Adipose tissue (tissue), 3 donors: Measurements from ENCODE around the gene BOC. TPM values are rescaled to one million over a fixed set of nuclear protein-coding genes. Genes with fewer than 3 reads are reported as not detected.

Experiments used
- H3K27ac ChIP-seq: one replicate; pipeline ENCODE4 v1.5.1; 2013; ENCODE audit warnings: low read depth, low read length
- WGBS, 3 donors: extraction: QIAGEN DNeasy Blood & Tissue Kit; methylation state at CpG; one replicate each; pipeline ENCODE4 v1.1.7; 2013; 5-methylcytosine and 5-hydroxymethylcytosine counted together
- polyA plus RNA-seq, 3 donors: library from polyadenylated mRNA; stranded (reverse); fragments of 200-250 nt; gene quantifications; one replicate each; pipeline ENCODE4 v1.2.3, GENCODE V29; 2013
- donor health status: healthy with polysubstance abuse.
- donor health status: Bipolar disorder and iron deficiency.
- donor health status: healthy.

BOC gene
- polyA plus RNA-seq, 3 donors: 8.9 to 32.3 (median 29.0) TPM

DNA sequence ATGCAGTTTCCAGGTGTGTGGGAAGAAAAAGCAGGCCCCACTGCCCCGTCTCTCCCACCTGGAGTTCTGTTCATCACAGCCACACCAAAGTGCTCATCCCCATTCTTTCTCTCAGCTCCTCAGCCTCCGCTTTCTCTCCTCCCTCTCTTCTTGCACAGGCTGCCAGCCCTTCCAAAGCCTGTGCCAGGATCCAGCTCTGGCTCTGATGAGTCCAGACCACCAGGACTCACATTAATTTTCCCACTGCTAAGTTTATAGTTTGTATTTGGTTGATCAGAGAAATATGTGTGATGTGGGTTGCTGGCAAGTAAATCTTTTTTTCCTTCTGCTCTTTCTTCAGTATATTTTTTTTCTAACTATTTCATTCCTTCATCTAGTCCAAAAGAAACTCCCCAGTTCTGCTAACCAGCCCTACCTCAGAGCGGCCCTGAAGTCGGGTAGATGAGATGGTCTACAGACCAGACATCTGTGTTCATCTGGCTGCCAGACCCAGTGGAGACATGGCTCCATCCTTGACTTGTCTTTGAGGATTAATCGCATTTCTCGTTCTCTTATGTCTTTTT lies 49.8 kb downstream of the BOC start:
- no peak overlapping the region for H3K27ac ChIP-seq
- WGBS, 3 donors: 54 to 83% (median 63%) methylated on average over 6 of the region's 6 CpGs

DNA sequence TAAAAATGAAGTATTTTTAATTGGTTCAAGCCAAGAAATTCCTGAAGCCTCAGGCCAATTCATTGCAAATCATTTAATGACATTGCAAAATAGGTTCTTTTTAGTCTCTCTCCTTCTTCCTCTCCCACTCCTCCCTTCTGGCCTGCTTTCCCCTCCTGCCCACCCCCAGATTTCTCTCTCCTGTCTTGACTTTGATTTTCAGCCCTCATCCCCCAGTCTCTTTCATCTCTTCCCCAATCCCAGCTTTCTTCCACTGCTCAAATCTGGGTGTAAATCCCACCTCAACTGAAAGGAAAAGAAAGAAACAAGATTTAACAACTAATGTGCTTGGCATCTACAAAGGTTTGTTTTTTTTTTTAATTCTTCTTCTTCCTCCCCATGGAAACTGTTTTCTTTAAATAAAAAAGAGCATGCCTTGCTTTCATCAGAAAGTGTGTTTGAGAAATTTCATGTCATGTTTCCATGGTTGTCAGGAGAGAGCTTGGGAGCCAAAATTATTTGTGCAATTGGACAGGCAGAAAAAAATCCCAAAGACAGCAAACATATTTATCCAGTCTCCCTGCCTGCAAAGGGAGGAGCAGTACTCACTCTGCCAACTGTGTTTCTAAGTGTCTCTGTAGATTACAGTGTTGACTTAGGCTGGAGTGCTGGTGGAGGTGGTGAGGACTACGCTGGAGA lies 50.4 kb downstream of the BOC start:
- WGBS, 3 donors: 32 to 66% (median 63%) methylated on average over 1 of the region's 1 CpG

DNA sequence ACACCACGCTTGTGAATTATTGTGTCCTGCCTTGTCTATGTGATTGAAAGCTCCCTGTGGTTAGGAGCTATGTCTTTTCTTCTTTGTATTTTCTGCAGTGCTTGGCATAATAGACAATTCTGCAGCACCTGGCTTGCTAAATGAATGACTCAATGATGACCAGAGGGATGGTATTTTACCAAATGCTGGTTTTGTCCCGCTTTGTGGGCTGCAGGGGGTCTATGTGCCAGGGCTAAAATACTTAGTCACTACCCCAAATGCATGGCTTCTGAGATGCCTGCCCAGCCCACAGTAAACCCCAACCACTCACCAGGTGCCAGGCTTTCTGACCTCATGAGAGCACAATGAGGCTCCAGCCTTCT lies 50.9 kb downstream of the BOC start:
- WGBS, 3 donors: 64 to 80% (median 74%) methylated on average over 2 of the region's 2 CpGs
- H3K27ac ChIP-seq: no peak overlapping the region

More for the DNA sequence above, 50.4 kb downstream of the BOC start:
- no peak overlapping the region for H3K27ac ChIP-seq

DNA sequence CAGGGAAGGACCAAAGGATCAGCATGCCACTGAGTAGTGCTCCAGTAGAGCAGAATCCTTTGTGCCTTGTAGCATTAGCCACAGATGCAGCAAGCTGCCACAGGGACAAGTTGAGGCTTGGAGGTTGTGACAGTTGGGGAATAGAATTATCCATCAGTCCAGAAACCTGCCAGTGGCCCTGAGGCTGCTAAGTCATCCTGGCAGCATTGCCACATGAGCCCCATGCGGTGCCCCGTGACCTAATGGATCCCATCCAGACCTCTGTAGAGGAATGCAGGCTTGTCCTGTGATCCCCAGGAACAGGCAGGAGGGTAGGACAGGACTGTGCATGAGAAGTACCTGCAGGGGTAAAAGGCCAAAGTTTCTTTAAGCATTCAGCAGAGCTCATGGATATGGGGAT lies 51.7 kb downstream of the BOC start:
- H3K27ac ChIP-seq: no peak overlapping the region
- WGBS, 3 donors: 79 to 100% (median 84%) methylated on average over 2 of the region's 2 CpGs

DNA sequence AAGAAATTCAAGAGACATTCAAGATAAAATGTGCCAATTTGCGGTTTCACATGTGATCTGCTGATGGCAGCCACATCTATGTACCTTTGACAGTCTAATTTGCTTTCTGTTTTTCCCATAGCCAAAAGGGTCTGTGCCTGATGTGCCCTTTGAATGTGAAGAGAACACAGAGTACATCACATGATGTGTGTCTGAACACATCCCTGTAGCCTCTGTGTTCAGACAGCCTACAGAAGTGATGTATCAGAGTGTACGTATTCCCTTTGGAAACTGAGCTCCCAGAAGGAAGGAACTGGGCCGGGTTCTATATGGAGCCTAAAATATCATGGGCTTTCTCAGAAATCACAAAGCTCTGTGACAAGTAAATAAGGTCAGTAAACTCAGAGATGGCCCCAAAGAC lies 52.4 kb downstream of the BOC start:
- WGBS, 3 donors: 67 to 88% (median 80%) methylated on average over 3 of the region's 3 CpGs
- H3K27ac ChIP-seq: no peak overlapping the region

DNA sequence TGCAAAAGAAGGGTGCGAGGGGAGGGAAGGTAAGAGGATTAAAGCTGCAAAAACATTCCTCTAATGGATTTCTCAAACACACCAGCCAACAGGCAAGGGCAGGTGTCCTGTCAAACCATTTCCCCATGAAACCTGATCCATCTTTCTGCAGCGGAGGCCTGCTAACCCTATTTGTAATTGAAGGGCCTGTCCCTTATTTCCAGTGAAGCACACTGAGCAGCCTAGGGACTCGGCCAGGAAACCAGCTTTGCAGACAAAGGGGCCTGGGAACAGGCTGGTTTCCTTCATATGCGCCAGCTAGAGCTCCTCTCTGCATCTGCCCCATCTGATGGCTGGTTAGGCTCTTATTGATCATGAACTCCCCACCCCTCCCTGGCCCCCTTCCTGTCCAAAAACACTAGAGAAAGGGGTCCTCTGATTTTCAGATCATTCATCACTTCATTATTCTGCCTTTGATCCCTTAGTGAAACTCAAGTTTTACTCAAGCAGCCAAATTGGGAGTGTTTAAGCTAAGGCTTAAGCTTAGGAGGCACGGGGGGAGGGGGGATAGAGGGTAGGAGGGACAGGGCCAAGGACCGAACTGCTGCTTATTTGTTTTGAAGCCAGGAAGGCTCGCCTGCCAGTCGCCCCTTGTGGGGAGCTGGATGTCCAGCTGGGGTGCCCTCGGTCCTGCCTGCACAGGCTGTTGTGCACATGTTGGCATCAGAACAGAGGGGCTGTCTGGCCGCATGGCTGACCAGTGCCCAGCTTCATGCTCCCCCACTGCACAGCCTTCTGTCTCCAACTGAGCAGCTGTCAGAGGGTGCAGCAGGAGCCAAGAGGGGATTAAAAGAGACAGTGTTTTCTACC lies 53.1 kb downstream of the BOC start:
- WGBS, 3 donors: 64 to 84% (median 76%) methylated on average over 10 of the region's 10 CpGs
- no peak overlapping the region for H3K27ac ChIP-seq

DNA sequence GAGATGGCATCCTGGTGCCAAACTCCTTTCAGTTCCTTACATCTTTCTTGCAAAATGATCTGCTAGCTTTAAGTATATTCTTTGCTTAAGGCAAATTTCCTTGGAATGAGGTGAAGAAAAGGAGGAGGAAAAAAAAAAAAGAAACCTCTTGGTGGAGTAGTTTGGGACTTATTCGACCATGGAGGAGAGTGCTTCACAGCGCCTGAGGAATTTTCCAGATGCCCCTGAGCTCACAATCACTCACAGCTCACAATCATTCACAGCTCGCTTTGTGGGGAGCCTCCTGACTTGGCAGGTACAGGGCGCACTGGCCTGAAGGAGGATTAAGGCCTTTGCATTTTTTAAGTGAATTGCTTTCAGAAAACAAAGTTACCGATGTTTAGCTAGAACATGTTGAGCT lies 53.9 kb downstream of the BOC start:
- 84 to 87% (median 87%) methylated on average over 5 of the region's 5 CpGs for WGBS, 3 donors

DNA sequence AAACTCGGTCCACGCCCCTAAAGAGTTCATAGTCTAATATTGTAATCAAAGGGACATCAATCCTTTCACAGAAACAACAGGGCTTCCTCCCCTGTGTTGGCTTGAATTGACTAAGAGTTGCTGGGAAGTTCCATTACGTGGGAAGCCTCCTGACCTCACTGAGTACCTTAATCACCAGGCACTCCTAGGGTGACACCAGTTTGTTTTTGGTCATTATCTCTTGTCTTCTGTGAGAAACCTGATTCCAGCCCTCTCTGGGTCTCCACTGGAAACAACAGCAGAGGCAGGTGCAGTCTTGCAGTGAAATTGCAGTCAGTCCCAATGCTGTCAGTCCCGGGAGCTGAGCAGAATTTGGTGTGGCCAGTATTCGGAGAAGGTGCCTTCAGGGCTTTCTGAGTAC lies 55.4 kb downstream of the BOC start:
- H3K27ac ChIP-seq: no peak overlapping the region
- 88 to 98% (median 94%) methylated on average over 5 of the region's 5 CpGs for WGBS, 3 donors

More for the DNA sequence above, 53.9 kb downstream of the BOC start:
- no peak overlapping the region for H3K27ac ChIP-seq

DNA sequence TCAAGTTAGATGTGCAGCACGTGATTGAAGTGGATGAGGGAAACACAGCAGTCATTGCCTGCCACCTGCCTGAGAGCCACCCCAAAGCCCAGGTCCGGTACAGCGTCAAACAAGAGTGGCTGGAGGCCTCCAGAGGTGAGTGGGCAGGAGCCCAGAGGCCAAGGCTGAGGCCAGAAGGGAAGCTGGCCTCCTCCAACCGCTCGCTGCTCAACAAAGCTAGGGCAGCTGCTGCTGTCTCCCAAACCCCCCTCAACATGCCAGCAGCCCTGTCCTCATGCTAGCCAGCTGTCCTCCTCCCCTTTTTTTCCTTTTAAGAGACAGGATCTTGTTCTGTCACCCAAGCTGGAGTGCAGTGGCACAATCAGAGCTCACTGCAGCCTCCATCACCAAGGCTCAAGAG lies 57.0 kb downstream of the BOC start:
- no peak overlapping the region for H3K27ac ChIP-seq
- WGBS, 3 donors: 89 to 96% (median 95%) methylated on average over 5 of the region's 5 CpGs

DNA sequence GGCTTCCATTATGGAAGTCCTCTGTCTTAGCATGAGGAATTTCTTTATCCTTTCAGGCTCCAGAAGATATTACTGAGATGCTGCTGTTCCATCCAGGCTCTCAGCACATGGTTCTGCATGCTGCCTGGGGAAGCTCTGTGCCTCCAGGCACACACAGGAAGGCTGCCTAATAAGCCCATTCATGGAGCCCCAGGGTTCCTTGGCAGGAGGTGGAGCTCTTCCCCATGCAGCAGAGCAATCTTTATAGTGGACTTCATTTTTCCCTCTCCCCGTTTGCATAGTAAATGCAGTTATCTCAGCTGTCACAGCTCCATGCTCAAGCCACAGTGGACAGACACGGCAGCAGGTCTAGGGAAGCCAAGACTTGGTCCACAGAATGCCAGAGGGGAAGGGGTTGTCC lies 57.6 kb downstream of the BOC start:
- 40 to 86% (median 76%) methylated on average over 2 of the region's 2 CpGs for WGBS, 3 donors
- no peak overlapping the region for H3K27ac ChIP-seq

DNA sequence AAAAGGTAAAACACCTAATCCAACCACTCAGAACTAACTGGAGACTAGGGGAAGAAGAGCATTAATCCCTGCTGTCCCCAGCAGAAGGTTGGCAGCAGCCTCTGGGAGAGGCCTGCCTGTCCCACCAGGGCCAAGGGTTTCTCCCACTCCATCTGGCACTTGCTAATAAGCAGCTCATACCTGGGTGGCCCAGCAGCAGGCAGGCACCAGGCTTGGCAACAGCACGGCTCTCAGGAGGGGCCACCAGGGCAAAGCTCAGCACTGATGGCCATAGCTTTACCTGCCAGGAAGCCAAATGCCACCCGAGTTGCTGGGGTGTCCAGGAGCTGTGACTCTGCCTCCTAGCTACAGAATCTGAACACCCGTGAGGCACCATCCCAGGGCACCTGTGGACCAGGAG lies 58.3 kb downstream of the BOC start:
- WGBS, 3 donors: 50 to 88% (median 84%) methylated on average over 3 of the region's 3 CpGs
- no peak overlapping the region for H3K27ac ChIP-seq

DNA sequence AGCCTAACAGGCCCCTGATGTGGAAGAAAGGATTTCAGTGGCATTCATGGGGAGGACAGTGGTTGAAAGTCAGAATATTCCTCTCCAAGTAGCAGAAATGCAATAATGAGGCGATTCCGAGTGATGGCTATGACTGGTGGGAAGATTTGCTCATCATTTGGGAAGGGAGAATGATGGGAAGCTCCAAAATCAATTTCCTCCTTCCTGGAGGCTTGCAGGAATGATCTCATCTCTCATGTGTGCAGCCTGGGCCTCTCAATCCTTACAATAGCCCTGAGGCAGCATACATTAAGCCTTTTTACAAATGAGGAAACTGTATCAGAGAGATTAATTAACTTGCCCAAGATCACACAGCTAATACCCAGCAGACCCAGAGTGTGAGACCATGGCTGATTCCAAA lies 58.7 kb downstream of the BOC start:
- WGBS, 3 donors: 75 to 95% (median 77%) methylated on average over 2 of the region's 2 CpGs
- no peak overlapping the region for H3K27ac ChIP-seq

DNA sequence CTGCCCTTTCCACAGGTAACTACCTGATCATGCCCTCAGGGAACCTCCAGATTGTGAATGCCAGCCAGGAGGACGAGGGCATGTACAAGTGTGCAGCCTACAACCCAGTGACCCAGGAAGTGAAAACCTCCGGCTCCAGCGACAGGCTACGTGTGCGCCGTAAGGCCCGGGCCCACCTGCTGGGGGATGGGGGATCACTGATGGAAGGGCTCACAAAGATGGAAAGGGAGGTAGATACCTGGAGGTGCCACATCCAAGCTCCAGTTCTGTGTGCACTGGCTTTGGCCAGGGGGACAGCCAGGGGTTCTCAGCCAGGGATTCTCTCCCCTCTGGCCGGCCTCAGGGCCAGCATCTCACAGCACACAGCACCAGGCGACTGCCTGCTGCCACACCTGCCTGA lies 59.4 kb downstream of the BOC start:
- no peak overlapping the region for H3K27ac ChIP-seq
- WGBS, 3 donors: 86 to 95% (median 92%) methylated on average over 9 of the region's 9 CpGs

DNA sequence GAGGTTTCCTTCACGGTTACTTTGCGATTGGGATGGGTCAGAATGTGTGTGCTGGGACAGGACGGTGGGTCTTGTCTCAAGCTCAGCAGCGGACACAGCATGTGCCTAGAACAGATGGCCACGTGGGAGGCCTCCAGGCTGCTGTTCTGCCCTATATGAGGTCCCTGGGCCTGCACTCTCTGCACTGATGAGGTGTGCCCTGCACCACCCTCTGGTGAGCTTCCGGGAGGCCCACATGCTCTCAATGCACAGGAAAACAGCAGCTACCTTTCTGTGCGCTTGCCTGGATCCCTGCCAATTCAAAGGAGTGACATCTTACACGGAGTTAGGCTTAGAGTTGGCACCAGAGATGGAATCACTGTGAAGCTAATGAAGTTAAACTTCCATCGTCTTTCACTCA lies 59.8 kb downstream of the BOC start:
- 47 to 77% (median 75%) methylated on average over 9 of the region's 9 CpGs for WGBS, 3 donors

DNA sequence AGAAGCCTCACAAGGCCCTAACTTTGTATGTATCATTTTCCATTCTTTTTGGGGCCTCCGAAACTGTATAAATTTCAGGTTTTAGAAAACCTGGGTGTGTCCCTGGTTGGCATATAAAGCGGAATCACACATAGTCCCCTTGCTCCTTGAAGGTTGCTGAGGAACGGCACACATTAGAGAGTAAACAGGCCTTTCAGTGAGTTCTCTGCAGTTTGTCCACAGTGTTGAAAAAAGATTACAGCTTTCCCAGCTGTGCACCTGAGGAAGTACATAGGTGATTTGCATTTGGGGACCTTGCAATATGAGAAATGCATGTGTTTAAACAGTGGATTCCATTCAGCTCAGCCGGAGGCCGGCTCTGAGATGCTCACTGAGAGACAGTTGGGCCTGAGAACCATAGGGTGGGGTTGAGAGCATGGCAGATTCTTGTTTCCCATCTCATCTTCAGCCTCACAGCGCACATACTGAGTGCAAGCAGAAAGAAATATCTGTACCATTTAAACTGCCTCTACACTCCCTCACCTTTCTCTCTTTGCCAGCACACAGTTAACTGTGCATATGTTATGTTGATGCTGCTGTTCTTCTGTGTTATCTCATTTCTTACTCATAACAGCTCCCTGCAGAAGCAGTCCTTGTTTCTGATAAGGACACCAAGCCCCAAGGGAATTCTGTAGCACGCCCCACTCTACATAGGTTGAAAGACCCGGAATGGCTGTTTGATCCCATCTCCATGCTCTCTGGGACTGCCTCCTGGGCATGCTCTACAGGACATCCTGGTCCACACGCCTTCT lies 60.4 kb downstream of the BOC start:
- 63 to 88% (median 87%) methylated on average over 9 of the region's 9 CpGs for WGBS, 3 donors
- no peak overlapping the region for H3K27ac ChIP-seq

More for the DNA sequence above, 59.8 kb downstream of the BOC start:
- H3K27ac ChIP-seq: no peak overlapping the region

DNA sequence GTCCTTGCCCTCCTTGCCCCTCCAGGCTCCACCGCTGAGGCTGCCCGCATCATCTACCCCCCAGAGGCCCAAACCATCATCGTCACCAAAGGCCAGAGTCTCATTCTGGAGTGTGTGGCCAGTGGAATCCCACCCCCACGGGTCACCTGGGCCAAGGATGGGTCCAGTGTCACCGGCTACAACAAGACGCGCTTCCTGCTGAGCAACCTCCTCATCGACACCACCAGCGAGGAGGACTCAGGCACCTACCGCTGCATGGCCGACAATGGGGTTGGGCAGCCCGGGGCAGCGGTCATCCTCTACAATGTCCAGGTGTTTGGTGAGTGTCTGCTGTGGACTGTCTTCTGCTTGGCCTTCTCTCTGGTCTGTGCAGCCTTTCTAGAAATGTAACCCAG lies 61.0 kb downstream of the BOC start:
- WGBS, 3 donors: 95 to 96% (median 95%) methylated on average over 13 of the region's 13 CpGs
- no peak overlapping the region for H3K27ac ChIP-seq

DNA sequence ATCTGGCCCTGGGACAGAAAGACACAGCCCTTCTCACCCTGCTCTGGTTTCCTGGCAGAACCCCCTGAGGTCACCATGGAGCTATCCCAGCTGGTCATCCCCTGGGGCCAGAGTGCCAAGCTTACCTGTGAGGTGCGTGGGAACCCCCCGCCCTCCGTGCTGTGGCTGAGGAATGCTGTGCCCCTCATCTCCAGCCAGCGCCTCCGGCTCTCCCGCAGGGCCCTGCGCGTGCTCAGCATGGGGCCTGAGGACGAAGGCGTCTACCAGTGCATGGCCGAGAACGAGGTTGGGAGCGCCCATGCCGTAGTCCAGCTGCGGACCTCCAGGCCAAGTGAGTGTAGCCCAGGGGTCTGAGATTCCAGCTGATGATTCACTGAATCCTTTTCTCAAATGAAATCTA lies 61.7 kb downstream of the BOC start:
- 89 to 94% (median 90%) methylated on average over 15 of the region's 15 CpGs for WGBS, 3 donors
- no peak overlapping the region for H3K27ac ChIP-seq

DNA sequence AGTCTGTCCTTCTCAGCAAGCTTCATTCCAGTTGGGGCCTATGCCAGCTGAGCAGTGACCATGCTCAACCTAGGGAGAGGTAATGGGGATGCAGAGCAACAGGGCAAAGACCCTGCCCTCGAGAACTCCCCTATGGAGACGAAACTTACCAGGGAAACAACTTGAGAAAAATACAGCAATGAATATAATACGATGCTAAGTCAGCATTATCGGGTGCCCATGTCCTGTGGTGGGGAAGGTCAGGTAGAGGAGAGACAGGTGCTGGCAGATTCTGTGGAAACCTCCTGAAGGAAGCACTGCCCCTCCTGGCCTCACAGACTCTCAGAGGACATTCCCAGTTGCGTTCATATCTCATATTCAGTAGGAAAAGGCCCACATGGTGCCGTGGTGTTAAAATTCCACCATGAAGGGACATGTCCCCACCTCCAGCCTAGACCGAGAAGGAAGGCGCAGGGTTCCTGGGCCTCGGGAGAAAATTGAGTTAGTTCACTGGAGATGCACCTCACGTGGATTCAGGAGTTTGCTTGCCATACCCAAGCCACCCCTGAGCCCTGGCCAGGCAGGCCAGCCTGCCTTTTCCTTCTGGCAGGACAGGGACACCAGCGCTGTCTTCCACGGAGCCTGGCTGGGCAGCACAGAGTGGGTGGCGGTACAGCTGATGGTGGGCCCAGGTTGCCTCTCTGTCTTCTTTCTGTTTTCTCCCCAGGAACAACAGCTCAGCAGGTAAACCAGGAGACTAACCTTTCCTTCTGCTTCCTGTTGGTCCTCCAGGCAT lies 62.4 kb downstream of the BOC start:
- H3K27ac ChIP-seq: no peak overlapping the region
- 85 to 91% (median 90%) methylated on average over 13 of the region's 13 CpGs for WGBS, 3 donors
